Epithelial cell of esophagus (primary cell): ENCODE data around the gene WWTR1.

Source experiments
- DNase-seq: peaks from one replicate; pipeline ENCODE4 v3.0.0; 2010; ENCODE audit warnings: low read depth
- H3K4me3 ChIP-seq: 2 replicates; pipeline ENCODE4 v1.5.1; 2011; ENCODE audit warnings: mild to moderate bottlenecking, low read length, control low read depth
- TF ChIP-seq, protein P1 (sequence below): IDR thresholded peaks from 2 replicates; pipeline ENCODE4 v1.5.1; 2011; ENCODE audit warnings: low read depth, mild to moderate bottlenecking, low read length, control low read depth, inconsistent platforms; ENCODE audit not compliant: insufficient read depth; ENCODE audit errors: missing control alignments

WWTR1 gene

GRCh38 chr3:149667576-149667975, 9.8 kb upstream of the WWTR1 start:
- no peak overlapping the region for H3K4me3 ChIP-seq
- no peak for DNase-seq
- TF ChIP-seq, protein P1, sequence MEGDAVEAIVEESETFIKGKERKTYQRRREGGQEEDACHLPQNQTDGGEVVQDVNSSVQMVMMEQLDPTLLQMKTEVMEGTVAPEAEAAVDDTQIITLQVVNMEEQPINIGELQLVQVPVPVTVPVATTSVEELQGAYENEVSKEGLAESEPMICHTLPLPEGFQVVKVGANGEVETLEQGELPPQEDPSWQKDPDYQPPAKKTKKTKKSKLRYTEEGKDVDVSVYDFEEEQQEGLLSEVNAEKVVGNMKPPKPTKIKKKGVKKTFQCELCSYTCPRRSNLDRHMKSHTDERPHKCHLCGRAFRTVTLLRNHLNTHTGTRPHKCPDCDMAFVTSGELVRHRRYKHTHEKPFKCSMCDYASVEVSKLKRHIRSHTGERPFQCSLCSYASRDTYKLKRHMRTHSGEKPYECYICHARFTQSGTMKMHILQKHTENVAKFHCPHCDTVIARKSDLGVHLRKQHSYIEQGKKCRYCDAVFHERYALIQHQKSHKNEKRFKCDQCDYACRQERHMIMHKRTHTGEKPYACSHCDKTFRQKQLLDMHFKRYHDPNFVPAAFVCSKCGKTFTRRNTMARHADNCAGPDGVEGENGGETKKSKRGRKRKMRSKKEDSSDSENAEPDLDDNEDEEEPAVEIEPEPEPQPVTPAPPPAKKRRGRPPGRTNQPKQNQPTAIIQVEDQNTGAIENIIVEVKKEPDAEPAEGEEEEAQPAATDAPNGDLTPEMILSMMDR = no peak

- no peak overlapping the region for H3K4me3 ChIP-seq
- DNase-seq = peak; percentile 66
- TF ChIP-seq, protein P1 = no peak
Observed at GRCh38 chr3:149663966-149664365, 6.1 kb upstream of the WWTR1 start.

DNA sequence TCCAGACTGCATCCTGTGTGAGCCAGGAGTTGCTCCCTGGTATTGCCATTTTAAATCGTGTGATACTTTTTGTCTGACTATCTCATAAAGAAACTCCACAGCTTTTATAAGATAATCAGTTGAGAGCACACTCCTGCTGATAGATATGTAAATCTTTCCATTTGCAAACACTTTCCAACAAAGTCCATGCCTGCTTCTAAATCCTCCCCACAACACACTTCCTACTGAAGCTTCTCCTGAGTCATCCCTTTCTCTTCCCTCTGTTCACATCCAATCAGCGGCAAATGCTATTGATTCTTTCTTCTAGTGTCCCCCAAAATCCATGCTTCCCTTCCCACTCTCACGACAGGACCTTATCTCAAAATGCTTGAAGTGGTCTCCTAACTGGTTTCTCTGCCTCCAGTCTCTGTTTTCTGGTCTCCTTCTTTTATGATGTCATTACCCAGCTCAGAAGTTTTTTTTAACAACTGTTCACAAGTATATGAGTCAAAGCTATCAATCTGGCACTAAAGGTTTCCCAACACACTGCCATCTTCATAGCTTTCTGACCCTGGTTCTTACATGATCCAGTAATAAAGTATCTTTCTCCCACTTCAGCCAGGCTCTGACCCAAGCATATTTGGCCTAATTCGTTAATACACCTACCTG, 4.5 kb upstream of the WWTR1 start:
- DNase-seq = peak; percentile 42
- TF ChIP-seq, protein P1 = no peak
- no peak overlapping the region for H3K4me3 ChIP-seq

DNA sequence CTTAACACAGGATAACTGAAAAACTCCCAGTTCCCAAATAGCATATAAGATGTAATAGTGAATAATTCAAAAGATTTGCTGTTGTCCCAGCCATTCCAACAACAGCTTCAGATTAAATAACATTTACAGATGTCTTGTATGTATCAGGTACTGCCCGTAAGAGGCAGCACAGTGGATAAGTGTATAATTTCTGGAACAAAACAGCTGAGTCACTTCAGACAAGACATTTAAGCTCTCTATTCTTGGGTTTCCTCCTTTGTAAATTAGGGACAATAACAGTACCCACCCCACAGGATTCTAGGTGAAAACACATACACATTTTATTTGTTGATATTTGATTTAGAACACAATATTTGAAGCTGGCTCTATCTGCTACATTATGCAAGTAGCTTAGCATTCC, 2.6 kb upstream of the WWTR1 start:
- no peak overlapping the region for H3K4me3 ChIP-seq
- TF ChIP-seq, protein P1 = no peak
- no peak for DNase-seq

- peak overlapping the region; percentile 59 for H3K4me3 ChIP-seq
- TF ChIP-seq, protein P1 = no peak
- no peak for DNase-seq
Observed at GRCh38 chr3:149658744-149659497, 1.1 kb upstream of the WWTR1 start.

DNA sequence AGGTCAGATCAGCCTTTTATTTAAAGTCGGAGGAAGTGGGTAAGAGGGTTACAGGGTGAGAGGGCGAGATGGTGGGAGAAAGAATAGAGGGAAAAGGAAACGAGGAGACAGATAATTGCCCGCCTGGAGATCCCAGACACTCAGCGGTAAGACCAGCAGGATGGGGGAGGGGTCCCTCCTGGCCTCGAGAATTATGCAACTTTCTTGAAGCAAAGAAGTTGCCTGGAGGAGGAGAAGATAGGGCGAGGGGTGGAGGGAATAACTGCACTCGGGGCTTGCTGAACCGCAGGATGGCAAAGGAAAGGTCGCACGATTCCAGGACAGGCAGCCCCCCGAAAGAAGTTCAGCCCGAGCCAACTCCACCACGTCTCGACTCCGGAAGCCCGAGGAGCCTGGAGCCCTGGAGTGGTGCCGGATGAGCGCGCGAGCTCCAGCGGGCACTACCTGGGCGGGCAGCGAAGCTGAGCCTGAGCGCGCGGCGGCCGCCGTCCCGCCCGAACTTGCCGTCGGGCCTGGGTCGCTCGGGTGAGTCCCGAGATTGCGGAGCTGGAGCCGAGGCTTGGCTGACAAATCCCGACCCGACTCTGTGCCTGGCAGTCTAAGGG, 402 bp downstream of the WWTR1 start:
- DNase-seq = peak; percentile 81
- TF ChIP-seq, protein P1 = no peak
- H3K4me3 ChIP-seq = peak overlapping the region; percentile 59
